HG03045 (cell line): ENCODE data around the gene ABCA3.

Experiments used
- ATAC-seq: cut with Tn5 transposase; IDR thresholded peaks from one replicate; pipeline ENCODE4 v1.9.1; 2021; ENCODE audit warnings: mild to moderate bottlenecking, moderate library complexity; ENCODE audit not compliant: unreplicated experiment

The ABCA3 gene

GRCh38 chr16:2358811-2359210 lies 18.3 kb upstream of the ABCA3 start:
- ATAC-seq = no peak

- no peak for ATAC-seq
Observed at GRCh38 chr16:2357331-2357730, 16.8 kb upstream of the ABCA3 start.

GRCh38 chr16:2350500-2350899 lies 10.0 kb upstream of the ABCA3 start:
- ATAC-seq = no peak

- no peak for ATAC-seq
Observed at GRCh38 chr16:2343211-2343610, 2.7 kb upstream of the ABCA3 start.

- no peak for ATAC-seq
Observed at GRCh38 chr16:2341456-2342447, 1.2 kb upstream of the ABCA3 start.

GRCh38 chr16:2339521-2340484 lies 725 bp downstream of the ABCA3 start:
- peak; percentile 38 for ATAC-seq

GRCh38 chr16:2337431-2338296 lies 2.9 kb downstream of the ABCA3 start:
- ATAC-seq = no peak

- ATAC-seq = no peak
Observed at GRCh38 chr16:2335286-2335895, 5.1 kb downstream of the ABCA3 start.

GRCh38 chr16:2333772-2334379 lies 6.7 kb downstream of the ABCA3 start:
- no peak for ATAC-seq

GRCh38 chr16:2333231-2333630 lies 7.3 kb downstream of the ABCA3 start:
- no peak for ATAC-seq

GRCh38 chr16:2331931-2332267 lies 8.6 kb downstream of the ABCA3 start:
- ATAC-seq = no peak

- ATAC-seq = no peak
Observed at GRCh38 chr16:2331199-2331930, 9.2 kb downstream of the ABCA3 start.

GRCh38 chr16:2329532-2329931 lies 11.0 kb downstream of the ABCA3 start:
- ATAC-seq = no peak

- no peak for ATAC-seq
Observed at GRCh38 chr16:2328428-2328827, 12.1 kb downstream of the ABCA3 start.

GRCh38 chr16:2326191-2326590 lies 14.3 kb downstream of the ABCA3 start:
- ATAC-seq = no peak

GRCh38 chr16:2325791-2326190 lies 14.7 kb downstream of the ABCA3 start:
- ATAC-seq = no peak

- ATAC-seq = no peak
Observed at GRCh38 chr16:2325181-2325580, 15.3 kb downstream of the ABCA3 start.

- ATAC-seq = no peak
Observed at GRCh38 chr16:2324296-2324859, 16.1 kb downstream of the ABCA3 start.

GRCh38 chr16:2323701-2324100 lies 16.8 kb downstream of the ABCA3 start:
- no peak for ATAC-seq
